HG03025 (cell line): ENCODE measurements around the gene KRT78.

Source experiments
- ATAC-seq: cut with Tn5 transposase; IDR thresholded peaks from one replicate; pipeline ENCODE4 v1.9.1; 2021; ENCODE audit warnings: mild to moderate bottlenecking, moderate library complexity; ENCODE audit not compliant: unreplicated experiment, low FRiP score

The KRT78 gene

DNA sequence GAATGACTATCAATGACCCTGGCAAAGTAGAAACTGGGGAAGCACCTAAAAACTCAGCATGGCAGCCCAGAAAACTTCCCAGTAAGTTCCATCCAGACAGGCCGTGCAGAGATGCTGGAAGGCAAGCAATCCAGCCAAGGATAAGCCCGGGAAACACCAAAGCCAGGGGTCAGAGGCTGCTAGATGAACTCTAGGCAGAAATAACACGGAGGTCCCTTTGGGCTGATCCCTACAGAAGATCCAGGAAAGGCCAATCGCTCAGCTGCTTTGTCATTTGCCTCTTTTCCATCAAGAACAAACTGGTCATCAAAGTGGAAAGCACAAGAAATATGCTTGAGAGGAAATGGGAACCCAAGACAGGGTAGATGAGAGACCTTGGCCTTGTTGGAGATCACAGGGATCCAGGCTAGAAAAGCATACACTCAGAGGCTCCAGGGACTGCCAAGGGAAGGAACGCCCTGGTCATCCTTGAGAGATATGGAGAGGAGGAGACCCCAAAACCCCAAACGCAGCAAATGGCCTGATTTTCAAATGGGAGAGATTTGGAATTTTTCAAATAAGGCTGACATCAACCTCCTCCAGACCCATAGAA is 21.2 kb downstream of the KRT78 start:
- no peak for ATAC-seq

- ATAC-seq, result no peak
These were observed 21.9 kb downstream of the KRT78 start for GRCh38 chr12:52826611-52827498.

GRCh38 chr12:52825961-52826360 is 22.8 kb downstream of the KRT78 start:
- no peak for ATAC-seq

DNA sequence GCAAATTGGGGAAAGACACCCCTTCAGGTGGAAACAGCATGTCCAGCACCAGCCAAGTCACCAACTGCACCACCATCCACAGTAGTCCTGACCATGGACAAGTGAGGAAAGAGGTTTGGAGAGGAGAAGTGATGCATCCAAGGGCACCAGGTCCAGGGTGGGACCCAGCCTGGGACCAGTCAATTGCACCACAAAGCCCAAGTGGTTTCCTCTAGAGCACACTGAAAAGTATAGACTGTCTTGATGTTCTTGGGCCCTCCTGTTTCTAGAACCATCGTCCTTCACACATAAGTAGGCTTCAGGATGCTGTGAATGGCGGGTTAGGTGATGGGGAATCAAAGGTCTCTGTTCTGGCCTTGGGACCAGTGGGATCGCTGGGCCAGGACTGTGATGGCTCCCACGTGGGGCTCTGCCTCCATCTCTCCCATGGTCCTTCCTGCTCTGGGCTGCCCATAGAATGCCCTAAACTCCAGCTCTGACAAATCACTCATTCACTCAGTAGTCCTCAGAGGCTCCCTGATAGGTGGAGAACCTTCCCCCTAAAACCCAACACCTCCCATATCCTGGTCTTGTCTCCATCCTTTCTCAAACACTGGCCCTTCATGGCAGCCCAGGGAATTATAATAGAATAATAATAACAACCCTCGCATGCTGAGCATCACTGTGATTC is 23.9 kb downstream of the KRT78 start:
- no peak for ATAC-seq

DNA sequence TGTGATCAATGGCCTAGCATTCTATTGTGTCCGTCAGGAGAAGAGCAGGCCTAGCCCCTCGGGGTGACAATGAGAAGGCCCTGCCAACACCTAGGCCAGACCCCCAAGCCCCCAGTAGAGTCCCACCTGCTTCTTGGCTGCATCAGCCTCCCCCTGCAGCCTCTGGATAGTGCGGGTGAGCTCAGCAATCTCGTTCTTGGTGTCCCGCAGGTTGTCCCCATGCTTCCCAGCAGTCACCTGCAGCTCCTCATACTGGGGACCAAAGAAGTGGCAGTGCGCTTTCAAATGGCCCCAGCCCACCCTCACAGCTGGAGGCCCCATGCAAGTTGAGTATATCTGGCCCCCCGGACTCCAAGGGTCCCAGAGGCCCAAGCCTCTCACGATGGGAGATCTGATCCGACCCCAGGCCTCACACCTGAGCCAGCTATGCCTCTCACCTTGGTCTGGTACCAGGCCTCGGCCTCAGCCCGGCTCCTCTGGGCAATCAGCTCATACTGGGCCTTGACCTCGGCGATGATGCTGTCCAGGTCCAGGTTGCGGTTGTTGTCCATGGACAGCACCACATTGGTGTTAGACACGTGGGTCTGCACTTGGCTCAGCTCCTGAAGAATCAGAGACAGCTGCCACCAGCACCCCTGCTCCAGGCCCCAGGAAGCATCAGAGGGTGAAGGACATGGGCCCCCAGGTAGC is 24.9 kb downstream of the KRT78 start:
- ATAC-seq, result no peak

- no peak for ATAC-seq
These were observed 25.9 kb downstream of the KRT78 start for GRCh38 chr12:52822771-52823510.

- ATAC-seq, result no peak
These were observed 26.8 kb downstream of the KRT78 start for GRCh38 chr12:52821826-52822660.

- ATAC-seq, result no peak
These were observed 27.6 kb downstream of the KRT78 start for GRCh38 chr12:52821071-52821730.

DNA sequence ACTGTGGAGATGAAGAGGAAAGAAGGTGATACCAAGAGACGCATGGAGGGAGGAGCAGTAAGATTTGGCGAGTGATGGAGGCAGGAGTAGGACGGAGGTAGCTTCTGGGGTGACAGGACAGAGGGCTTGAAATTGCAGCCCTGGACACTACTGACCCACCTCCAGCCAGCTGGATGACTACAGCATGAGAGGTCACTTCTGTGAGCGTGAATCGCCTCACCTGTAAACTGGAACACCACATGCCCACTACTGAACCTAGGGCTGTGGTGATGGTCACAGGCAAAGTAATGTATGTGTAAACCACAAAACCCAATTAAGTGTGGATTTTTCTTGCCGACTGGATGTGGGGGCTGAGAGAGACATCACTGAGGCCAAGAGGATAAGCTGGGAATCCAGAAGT is 28.3 kb downstream of the KRT78 start:
- no peak for ATAC-seq

DNA sequence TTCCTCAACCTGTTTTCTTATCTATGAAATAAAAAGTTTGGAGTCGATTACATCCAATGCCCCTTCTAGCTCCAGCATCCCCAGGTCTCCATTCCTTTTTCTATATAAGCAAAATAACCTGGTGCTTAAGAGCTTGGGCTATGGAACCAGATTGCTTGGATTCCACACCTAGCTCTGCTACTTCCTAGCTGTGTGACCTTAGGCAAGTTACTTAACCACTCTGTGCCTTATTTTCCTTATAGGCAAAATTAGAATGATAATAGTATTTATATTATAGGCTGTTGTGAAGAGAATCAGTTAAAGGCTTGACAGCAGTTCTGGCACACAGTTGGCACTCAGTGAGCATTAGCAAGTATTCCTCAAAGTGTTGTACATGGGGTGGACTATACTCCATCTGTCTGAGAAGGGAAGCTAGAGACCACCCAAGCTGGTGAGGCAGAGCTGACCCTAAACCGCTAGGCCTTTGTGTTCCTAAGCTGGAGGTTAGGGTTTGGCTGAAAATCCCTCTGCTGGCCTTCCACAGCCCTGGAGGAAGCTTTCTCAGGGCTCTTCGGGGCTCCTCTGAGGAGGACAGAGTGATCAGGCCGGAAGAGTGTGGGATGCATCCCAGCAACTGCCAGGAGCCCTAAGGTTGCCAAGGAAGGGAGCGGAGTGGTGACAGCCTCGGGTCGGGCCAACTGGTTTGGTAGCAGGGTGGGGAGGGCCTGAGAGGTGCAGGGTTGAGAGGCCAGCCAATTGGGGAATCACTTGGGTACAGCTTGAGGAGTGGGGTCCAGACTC is 28.9 kb downstream of the KRT78 start:
- no peak for ATAC-seq

- ATAC-seq, result no peak
These were observed 29.8 kb downstream of the KRT78 start for GRCh38 chr12:52818887-52819420.

DNA sequence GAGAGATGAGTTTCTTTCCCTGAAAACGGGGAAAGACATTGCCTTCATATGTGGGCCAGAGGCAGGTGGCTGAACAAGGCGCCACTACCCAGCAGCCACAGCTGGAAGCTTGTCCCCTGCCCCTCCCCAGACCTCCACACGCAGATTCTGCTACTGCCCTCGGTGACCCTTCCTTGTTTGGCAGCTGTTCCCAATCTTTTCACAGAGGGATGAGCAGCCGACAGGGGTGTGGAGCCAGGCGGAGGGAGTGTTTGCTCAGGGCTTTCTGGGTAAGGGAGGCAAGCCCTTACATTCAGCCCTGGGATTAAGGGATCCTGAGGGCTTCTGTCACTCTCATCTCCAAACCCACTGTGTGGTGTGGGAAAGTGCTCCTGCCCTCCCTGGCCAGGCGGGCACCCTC is 30.4 kb downstream of the KRT78 start:
- ATAC-seq, result no peak

- no peak for ATAC-seq
These were observed 31.0 kb downstream of the KRT78 start for GRCh38 chr12:52817699-52818238.

- no peak for ATAC-seq
These were observed 31.6 kb downstream of the KRT78 start for GRCh38 chr12:52817003-52817698.

- ATAC-seq, result no peak
These were observed 32.9 kb downstream of the KRT78 start for GRCh38 chr12:52815676-52816588.

DNA sequence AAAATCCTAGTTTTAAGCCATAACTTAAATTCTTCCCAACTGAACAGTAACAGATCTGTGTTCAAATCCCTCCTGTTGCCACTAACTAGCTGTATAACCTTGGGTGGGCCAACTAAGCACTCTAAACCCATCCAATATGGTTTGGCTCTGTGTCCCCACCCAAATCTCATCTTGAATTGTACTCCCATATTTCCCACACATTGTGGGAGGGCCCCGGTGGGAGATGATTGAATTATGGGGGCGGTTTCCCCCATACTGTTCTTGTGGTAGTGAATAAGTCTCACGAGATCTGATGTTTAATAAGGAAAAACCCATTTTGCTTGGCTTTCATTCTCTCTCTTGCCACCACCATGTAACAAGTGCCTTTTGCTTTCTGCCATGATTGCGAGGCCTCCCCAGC is 33.6 kb downstream of the KRT78 start:
- ATAC-seq, result no peak
